Activated CD4-positive, alpha-beta T cell treated with anti-CD3 and anti-CD28 coated beads for 4 hours (primary cell): Measurements from ENCODE around the gene MROH7.

Source experiments
- DNase-seq, 2 donors: peaks; one replicate each; pipeline ENCODE4 v3.0.0-alpha.2; 2020

The MROH7 gene

GRCh38 chr1:54640863-54641836 lies at the start of gene MROH7:
TSS of gene MROH7 (plus strand) at chr1:54641786. CDS start at chr1:54652927, 11,141 bp downstream.
- no peak for DNase-seq

- DNase-seq, result no peak
Observed at GRCh38 chr1:54593571-54594160, 47.9 kb upstream of the MROH7 start.

DNA sequence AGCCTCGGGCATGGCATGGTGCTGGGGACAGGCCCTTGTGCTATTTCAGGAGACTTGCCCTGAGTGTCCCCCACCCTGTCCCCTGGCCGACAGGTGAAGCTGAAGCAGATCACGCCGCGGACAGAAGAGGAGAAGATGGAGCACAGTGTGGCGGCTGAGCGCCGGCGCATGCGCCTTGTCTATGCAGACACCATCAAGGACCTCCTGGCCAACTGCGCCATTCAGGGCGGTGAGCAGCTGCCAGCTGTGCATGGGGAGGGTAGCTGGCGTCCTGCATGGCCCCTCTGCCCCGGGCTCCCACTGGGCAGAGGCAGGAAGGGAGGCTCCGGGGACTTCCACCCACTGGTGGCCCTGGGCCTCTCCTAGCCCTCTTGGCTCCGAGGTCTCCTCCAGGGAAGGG lies 47.1 kb upstream of the MROH7 start:
- DNase-seq, result no peak

DNA sequence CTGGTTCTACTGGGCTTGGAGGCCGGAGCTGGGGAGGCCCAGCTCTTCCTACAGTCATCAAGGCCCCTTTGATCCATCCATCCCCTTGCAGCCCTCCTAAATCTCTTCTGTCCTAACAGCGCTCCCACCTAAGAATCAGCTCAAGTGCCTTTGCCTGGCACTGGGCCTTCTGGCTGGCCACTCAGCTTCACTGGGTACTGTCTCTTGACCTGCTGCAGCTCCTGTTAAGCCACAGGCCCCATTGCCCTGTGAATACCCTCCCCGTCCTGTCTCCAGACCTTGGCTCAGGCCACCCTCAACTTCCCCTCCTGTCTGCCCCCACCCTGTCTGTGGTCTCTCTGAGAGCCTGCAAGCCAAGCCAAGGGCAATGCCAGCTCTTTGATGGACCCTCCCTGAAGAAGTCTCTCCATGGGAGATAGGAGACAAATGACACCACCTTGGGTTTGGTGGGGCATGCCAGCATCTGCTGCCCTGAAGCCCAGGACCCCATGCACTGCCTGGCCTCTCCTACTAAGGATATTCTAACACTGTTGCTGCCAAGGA lies 45.6 kb upstream of the MROH7 start:
- DNase-seq, result no peak

GRCh38 chr1:54596756-54597155 lies 44.8 kb upstream of the MROH7 start:
- no peak for DNase-seq

- no peak for DNase-seq
Observed at GRCh38 chr1:54597455-54598030, 44.0 kb upstream of the MROH7 start.

- DNase-seq, result no peak
Observed at GRCh38 chr1:54599211-54599823, 42.3 kb upstream of the MROH7 start.

DNA sequence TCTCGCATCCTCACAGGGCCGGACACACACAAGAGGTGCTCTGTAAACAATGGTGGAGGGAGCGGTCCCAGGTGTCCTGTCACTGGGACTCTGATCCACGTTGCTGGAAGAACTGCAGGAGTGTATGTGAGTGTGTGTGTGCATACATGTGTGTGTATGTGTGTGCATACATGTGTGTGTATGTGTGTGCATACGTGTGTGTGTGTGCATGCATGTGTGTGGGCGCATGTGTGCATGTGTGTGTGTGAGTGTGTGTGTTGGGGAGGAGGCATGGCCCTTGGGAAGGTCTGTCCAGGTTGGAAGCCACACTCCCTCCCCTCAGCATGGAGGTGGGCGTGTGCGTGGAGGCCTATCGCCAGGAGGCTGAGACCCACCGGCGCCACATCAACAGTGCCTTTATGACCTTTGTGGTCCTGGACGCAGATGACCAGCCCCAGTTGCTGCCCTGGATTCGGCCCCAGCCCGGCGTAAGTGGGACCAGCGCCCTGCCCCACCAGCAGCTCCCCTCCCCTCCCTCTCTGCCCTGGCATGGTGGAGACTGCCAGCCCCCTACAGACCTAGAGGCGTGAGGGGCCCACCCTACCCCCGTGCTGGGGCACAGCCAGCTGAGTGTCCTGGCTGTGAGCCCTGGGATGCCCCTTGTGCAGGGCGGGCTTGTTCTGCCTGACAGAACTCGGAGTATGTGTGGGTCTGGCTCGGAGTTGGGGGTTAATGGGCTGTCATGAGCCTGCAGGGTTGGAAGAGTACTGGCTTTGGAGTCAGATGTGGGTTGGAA lies 40.5 kb upstream of the MROH7 start:
- no peak for DNase-seq

DNA sequence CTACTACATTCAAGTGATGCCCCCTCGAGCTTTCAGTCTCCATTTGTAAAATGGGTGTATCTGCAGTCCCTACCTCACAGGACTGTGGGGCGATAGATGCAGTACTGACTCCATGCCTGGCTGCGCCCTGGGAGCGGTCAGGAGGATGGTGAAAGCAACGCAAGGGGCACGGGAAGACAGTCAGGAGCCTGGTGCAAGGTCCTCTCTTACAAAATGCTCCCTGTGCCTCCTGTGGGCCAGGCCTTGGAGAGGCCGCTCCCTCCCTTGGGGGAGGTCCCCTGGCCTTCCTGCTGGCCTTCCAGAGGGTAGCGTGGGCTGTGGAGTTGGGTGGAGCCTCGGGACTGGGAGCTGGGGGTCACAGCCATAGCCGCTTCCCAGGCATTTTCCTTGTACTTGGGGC lies 39.9 kb upstream of the MROH7 start:
- DNase-seq, result no peak

GRCh38 chr1:54602554-54602953 lies 39.0 kb upstream of the MROH7 start:
- no peak for DNase-seq

GRCh38 chr1:54603241-54603640 lies 38.3 kb upstream of the MROH7 start:
- no peak for DNase-seq

GRCh38 chr1:54604051-54604450 lies 37.5 kb upstream of the MROH7 start:
- DNase-seq, result no peak

DNA sequence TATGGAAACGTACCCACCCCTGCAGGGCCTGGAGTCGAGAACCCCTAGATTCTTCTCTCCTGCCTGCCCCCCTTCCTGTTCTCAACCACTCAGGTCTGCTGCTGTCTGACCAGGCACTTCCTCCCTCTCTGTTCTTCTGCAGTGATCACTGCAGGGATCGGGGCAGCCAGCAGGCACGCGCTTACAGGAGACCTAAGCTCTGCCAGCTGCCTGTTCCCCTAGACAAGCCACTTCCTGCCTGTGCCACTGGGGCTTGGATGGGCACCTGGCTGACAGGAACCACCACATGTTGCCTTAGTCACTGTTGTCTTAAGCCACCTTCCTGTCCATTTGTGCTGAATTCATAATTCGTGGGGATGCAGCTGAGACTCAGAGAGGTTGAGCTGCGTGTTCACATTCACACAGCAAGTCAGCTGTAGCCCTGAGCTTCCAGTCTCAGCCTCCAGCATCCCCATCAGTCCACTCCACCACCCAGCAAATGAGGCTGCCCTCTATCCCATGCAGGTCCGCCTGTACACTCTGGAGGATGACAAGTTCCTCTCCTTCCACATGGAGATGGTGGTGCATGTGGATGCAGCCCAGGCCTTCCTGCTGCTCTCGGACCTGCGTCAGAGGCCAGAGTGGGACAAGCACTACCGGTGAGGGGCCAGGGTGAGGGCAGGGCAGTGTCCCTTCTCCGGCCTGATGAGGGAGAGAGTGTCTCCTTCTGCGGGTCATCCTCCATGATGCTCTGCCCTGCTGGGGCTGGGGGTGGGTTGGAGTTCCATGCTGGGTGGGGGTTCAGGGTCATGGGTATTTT lies 36.8 kb upstream of the MROH7 start:
- DNase-seq, result peak in 1 of 2 donors; percentile 10

- DNase-seq, result no peak
Observed at GRCh38 chr1:54606096-54606989, 35.2 kb upstream of the MROH7 start.

DNA sequence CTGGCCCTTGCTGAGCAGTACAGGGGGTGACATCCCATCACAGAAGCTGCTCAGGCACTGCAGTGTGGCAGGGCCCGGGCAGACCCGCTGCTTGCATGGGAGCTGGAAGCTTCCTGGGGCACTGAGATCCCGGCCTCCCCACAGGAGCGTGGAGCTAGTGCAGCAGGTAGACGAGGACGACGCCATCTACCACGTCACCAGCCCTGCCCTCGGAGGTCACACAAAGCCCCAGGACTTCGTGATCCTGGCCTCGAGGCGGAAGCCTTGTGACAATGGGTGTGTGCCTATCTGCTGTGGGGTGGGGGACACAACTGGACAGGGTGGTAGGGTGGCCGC lies 34.6 kb upstream of the MROH7 start:
- no peak for DNase-seq

GRCh38 chr1:54607821-54608565 lies 33.6 kb upstream of the MROH7 start:
- no peak for DNase-seq

DNA sequence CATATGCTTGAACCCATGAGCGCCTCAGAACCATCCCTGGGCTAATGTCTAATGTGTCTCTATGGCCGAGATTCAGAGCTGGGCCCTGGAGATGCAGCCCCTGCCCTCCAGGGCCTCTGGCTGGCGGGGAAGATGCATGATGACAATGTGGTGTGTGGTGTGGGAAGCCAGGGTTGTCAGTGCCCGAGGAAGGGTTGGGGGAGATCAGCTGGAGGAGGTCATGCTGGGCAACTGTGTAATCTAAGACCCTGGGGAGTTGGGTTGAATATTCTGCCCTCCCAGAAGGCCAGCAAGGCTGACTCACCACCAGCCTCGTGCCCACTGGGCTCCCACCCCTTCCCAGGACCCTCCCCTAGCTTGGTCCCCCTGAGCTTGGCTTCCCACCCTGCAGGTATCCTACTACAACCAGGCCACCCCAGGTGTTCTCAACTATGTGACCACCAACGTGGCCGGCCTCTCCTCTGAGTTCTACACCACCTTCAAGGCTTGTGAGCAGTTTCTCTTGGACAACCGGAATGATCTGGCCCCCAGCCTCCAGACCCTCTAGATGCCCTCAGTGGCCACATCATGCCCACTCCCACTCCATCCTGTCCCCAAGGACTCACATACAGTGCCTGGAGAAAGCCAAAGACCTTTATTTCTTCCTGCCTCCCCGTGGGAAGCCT lies 32.9 kb upstream of the MROH7 start:
- no peak for DNase-seq

DNA sequence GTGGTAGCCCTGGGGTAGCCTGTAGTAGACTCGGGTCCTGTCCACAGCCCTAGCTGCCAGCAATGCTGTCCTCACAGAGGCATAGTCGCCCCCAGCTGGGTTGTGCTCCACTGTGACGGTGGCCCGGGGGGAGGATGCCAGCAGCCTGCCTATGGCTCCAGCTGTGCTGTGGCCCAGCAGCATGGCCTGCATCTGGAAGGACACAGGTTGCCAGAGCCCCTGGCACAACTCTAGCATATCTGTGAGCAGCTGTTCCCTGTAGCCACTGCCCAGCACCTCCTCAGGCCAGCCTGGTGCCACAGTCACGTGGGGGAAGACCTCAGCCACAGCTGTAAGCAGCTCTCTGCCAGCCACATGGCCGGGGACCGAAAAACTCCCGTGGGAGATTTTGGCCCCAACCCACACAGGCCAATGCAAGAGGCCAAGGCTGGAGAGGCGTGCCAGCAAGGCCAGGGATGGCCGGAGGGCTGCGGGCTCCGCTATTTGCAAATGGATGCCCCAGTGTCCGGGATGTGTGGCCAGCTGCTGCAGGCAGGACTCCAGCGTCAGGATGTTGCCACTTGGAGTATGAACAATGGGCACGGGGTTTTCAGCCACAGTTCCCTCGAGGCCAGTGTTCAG lies 32.2 kb upstream of the MROH7 start:
- no peak for DNase-seq

GRCh38 chr1:54610048-54610447 lies 31.5 kb upstream of the MROH7 start:
- no peak for DNase-seq
